B cell (primary cell): Measurements from ENCODE around the gene AHRR. TPM values are rescaled to one million over a fixed set of nuclear protein-coding genes. Genes with fewer than 3 reads are reported as not detected.

Experiments used
- ATAC-seq: fragments of 200-7000 bp; cut with Tn5 transposase; one replicate; pipeline ENCODE4 v1.10.0; 2021; ENCODE audit warnings: low read depth, mild to moderate bottlenecking, moderate number of reproducible peaks, moderate library complexity
- CTCF ChIA-PET: fragments of 350-600 bp; sonication (Branson Sonifier 250); formaldehyde crosslinking; loops from one replicate; lab custom pipeline; 2021; ENCODE audit warnings: antibody characterized with exemption, inconsistent platforms; lab: Charles Lee
- POLR2A ChIA-PET: fragments of 350-600 bp; sonication (Branson Sonifier 250); formaldehyde crosslinking; loops from one replicate; lab custom pipeline; 2021; ENCODE audit warnings: antibody characterized with exemption; lab: Charles Lee
- DNase-seq: peaks from one replicate; pipeline ENCODE4 v3.0.0; 2013
- H2AFZ ChIP-seq: 2 replicates; pipeline ENCODE4 v1.6.1; 2012; ENCODE audit warnings: mild to moderate bottlenecking, low read depth, low read length; ENCODE audit not compliant: insufficient read depth, poor library complexity, severe bottlenecking
- H3K27ac ChIP-seq, 2 donors: 1 replicate in 1 of 2; 2 replicates in 1 of 2; pipeline ENCODE4 v1.5.1; 2012 to 2013; ENCODE audit warnings: low read length in 2 of 2, mild to moderate bottlenecking in 2 of 2, moderate library complexity in 1 of 2
- H3K27me3 ChIP-seq, 4 experiments: fragments of 200-600 bp in 1 of 4; sonication (generic) in 1 of 4; replicated peaks in 1 of 4; 1 replicate in 2 of 4; 2 replicates in 2 of 4; pipeline versions ENCODE4 v1.6.1 to v1.7.0; 2013 to 2016; ENCODE audit warnings: low read length in 3 of 4, mild to moderate bottlenecking in 2 of 4, mixed read lengths in 1 of 4, moderate library complexity in 1 of 4; ENCODE audit not compliant: insufficient read depth in 4 of 4, control insufficient read depth in 3 of 4; ENCODE audit errors: control extremely low read depth in 1 of 4
- H3K36me3 ChIP-seq, 2 experiments: replicated peaks in 1 of 2; 1 replicate in 1 of 2; 2 replicates in 1 of 2; pipeline versions ENCODE4 v1.6.1 to v1.7.1; 2013; ENCODE audit warnings: low read length in 1 of 2; ENCODE audit not compliant: insufficient read depth in 2 of 2, control insufficient read depth in 1 of 2; ENCODE audit errors: control extremely low read depth in 1 of 2, extremely low read depth in 1 of 2
- H3K4me1 ChIP-seq, 2 donors: fragments of 200-600 bp in 1 of 2; sonication (generic) in 1 of 2; 1 replicate in 1 of 2; 2 replicates in 1 of 2; pipeline versions ENCODE4 v1.5.1 to v1.6.1; 2013 to 2017; ENCODE audit warnings: low read length in 2 of 2; ENCODE audit not compliant: control insufficient read depth in 2 of 2, insufficient read depth in 2 of 2
- H3K4me2 ChIP-seq: replicated peaks from 2 replicates; pipeline ENCODE3; 2012; ENCODE audit warnings: mild to moderate bottlenecking, low read depth, low read length; ENCODE audit not compliant: poor library complexity, severe bottlenecking
- H3K4me3 ChIP-seq, 5 experiments: fragments of 200-600 bp in 1 of 5; sonication (generic) in 1 of 5; 1 replicate in 3 of 5; 2 replicates in 2 of 5; pipeline versions ENCODE4 v1.5.1 to v1.7.0; 2011 to 2016; ENCODE audit warnings: low read length in 4 of 5, mild to moderate bottlenecking in 4 of 5, low read depth in 2 of 5, control low read depth in 1 of 5, moderate library complexity in 1 of 5; ENCODE audit not compliant: insufficient read depth in 1 of 5; ENCODE audit errors: control extremely low read depth in 1 of 5, extremely low read depth in 1 of 5
- H3K79me2 ChIP-seq: fragments of 200-600 bp; sonication (generic); one replicate; pipeline ENCODE4 v1.6.0; 2016; ENCODE audit warnings: low read length; ENCODE audit not compliant: control insufficient read depth, insufficient read depth
- H3K9ac ChIP-seq: fragments of 200-600 bp; sonication (generic); 2 replicates; pipeline ENCODE4 v1.6.1; 2017; ENCODE audit warnings: mild to moderate bottlenecking, low read length, moderate library complexity
- H3K9me3 ChIP-seq, 3 donors: one replicate each; pipeline versions ENCODE4 v1.6.1 to v1.7.1; 2013; ENCODE audit warnings: low read length in 2 of 3; ENCODE audit not compliant: control insufficient read depth in 2 of 3, insufficient read depth in 1 of 3; ENCODE audit errors: control extremely low read depth in 1 of 3
- H4K20me1 ChIP-seq: 2 replicates; pipeline ENCODE4 v1.6.0; 2012; ENCODE audit warnings: mild to moderate bottlenecking, low read length; ENCODE audit not compliant: insufficient read depth, control insufficient read depth, poor library complexity, severe bottlenecking
- H3K27ac Mint-ChIP-seq: one replicate; pipeline ENCODE4 v1.8.0; 2021; ENCODE audit warnings: mixed read lengths
- H3K27me3 Mint-ChIP-seq: one replicate; pipeline ENCODE4 v1.8.0; 2021; ENCODE audit warnings: mixed read lengths
- H3K4me1 Mint-ChIP-seq: one replicate; pipeline ENCODE4 v1.8.0; 2021; ENCODE audit warnings: mixed read lengths
- H3K4me3 Mint-ChIP-seq: one replicate; pipeline ENCODE4 v1.8.0; 2021; ENCODE audit warnings: mixed read lengths
- H3K9me3 Mint-ChIP-seq: one replicate; pipeline ENCODE4 v1.8.0; 2022; ENCODE audit warnings: mixed read lengths; ENCODE audit not compliant: insufficient read depth
- EZH2 ChIP-seq: IDR thresholded peaks from 2 replicates; pipeline ENCODE4 v1.6.1; 2012; ENCODE audit warnings: borderline replicate concordance, low read depth, mild to moderate bottlenecking, moderate library complexity, low read length; ENCODE audit not compliant: insufficient read depth, poor library complexity, severe bottlenecking
- WGBS: methylation state at CpG from one replicate; pipeline ENCODE4 v1.1.5; 2013; ENCODE audit warnings: missing lambda C conversion rate; ENCODE audit not compliant: insufficient coverage; 5-methylcytosine and 5-hydroxymethylcytosine counted together
- intact Hi-C: fragments of 100-400 bp; cut with micrococcal nuclease; formaldehyde crosslinking; loops from one replicate; pipeline ENCODE4 v1.10.0; 2022
- polyA plus RNA-seq: library from polyadenylated mRNA; depleted of rRNA; stranded (reverse); fragments of >200 nt; gene quantifications from 2 replicates; pipeline ENCODE4 v1.2.3, GENCODE V29; 2012
- total RNA-seq, 2 donors: library from RNA; stranded (reverse); fragments of 120-200 nt in 1 of 2; gene quantifications; 1 replicate in 1 of 2; 2 replicates in 1 of 2; pipeline versions ENCODE4 v1.2.3 to v1.2.4, GENCODE V29; 2013 to 2022
- TF ChIP-seq, protein P1 (sequence below): fragments of 200-600 bp; IDR thresholded peaks from one replicate; pipeline ENCODE4 v1.8.0; 2022; ENCODE audit warnings: antibody characterized with exemption, mild to moderate bottlenecking

The AHRR gene
- total and polyA plus RNA-seq, 2 donors (not counting 1 experiment from before 2014, with no cell fraction given) = 0.13 to 1.7 TPM

DNA sequence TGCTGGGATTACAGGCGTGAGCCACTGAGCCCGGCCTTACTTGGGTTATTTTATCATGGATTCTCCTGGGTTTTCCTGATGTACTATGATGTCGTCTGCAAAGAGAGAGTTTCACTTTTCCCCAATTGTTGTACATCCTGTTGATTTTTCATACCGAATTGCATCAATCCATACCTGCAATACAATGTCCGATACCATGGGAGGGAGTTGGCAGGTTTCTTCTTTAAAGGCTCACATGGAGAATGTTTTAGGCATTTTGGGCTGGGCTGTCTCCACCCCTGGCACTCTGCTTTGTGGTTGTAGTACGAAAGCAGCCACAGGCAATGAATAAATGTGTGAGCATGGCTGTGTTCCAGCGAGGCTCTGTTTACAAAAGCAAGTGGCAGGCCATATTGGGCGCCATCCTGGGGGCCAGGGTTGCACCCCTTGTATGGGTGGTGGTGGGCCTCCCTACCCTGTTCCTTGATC lies 86.3 kb downstream of the AHRR start:
- ChIA-PET CTCF (interaction anchor here (1.0 kb wide), 1 partner anchor 23 kb away, joined by 4 read pairs; no protein-coding TSS in a partner anchor), POLR2A (no interaction called here)
- no peaks in the 10 kb centered on the region for H3K79me2 ChIP-seq
- no peak for DNase-seq
- H3K4me3 Mint-ChIP-seq = no peak overlapping the region
- no peak overlapping the region for H3K9ac ChIP-seq
- no peaks in the 10 kb centered on the region for H4K20me1 ChIP-seq
- H3K9me3 Mint-ChIP-seq = no peaks in the 10 kb centered on the region
- WGBS = 86% methylated on average over 5 of the region's 8 CpGs
- no peaks in the 10 kb centered on the region for H3K9me3 ChIP-seq
- peaks cover 0 to 10% (median 0%) of the 10 kb centered on the region in 4 experiments for H3K27me3 ChIP-seq
- peaks cover 15% of the 10 kb centered on the region for H3K4me1 Mint-ChIP-seq
- no peak overlapping the region for H2AFZ ChIP-seq
- no peak overlapping the region for H3K4me2 ChIP-seq
- H3K27ac ChIP-seq = no peak overlapping the region
- no peak overlapping the region for H3K27ac Mint-ChIP-seq
- H3K4me3 ChIP-seq = no peak overlapping the region
- H3K4me1 ChIP-seq = peaks cover 12% of the 10 kb centered on the region in 2 donors
- TF ChIP-seq, protein P1, sequence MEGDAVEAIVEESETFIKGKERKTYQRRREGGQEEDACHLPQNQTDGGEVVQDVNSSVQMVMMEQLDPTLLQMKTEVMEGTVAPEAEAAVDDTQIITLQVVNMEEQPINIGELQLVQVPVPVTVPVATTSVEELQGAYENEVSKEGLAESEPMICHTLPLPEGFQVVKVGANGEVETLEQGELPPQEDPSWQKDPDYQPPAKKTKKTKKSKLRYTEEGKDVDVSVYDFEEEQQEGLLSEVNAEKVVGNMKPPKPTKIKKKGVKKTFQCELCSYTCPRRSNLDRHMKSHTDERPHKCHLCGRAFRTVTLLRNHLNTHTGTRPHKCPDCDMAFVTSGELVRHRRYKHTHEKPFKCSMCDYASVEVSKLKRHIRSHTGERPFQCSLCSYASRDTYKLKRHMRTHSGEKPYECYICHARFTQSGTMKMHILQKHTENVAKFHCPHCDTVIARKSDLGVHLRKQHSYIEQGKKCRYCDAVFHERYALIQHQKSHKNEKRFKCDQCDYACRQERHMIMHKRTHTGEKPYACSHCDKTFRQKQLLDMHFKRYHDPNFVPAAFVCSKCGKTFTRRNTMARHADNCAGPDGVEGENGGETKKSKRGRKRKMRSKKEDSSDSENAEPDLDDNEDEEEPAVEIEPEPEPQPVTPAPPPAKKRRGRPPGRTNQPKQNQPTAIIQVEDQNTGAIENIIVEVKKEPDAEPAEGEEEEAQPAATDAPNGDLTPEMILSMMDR = no peak
- no peak for TF ChIP-seq EZH2
- intact Hi-C loops = no loop called here
- H3K36me3 ChIP-seq = no peaks in the 10 kb centered on the region
- ATAC-seq = no peak
- H3K27me3 Mint-ChIP-seq = peaks cover 44% of the 10 kb centered on the region

DNA sequence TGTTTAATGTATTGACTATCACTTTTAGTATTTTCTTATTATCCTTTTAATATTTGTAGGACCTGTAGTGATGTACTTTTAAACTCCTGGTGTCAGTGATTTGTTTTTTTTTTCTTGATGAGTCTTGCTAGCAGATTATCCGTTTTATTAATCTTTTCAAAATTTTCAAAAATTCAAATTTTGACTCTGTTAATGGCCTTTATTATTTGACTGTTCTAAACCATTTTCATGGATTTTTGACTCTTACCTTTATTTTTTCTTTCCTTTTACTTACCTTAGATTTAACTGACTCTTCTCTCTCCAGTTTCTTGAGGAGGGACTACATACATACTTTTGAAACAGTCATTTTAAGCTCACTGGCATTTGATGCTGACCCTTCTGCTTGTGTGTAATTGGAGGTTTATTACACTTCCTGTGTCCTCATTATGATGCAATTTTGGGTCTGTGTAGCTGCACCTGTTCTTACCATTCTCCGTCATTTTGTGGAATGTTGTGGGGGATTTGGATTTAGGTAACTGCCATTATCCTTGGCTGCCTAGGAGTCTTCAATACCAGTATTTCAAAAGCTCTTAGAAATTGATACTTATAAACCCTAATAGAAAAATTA lies 89.5 kb downstream of the AHRR start:
- Histone ChIP-seq H4K20me1 (no peaks in the 10 kb centered on the region), H3K27ac (no peak overlapping the region), H3K9ac (no peak overlapping the region), H3K4me2 (no peak overlapping the region), H3K9me3 (no peaks in the 10 kb centered on the region), H2AFZ (no peak overlapping the region), H3K27me3 (peaks cover 0 to 3% (median 0%) of the 10 kb centered on the region in 4 experiments), H3K36me3 (no peaks in the 10 kb centered on the region), H3K4me3 (no peak overlapping the region), H3K79me2 (no peaks in the 10 kb centered on the region), H3K4me1 (no peaks in the 10 kb centered on the region)
- ChIA-PET CTCF (interaction anchor here (0.7 kb wide), 1 partner anchor 763 kb away, joined by 3 read pairs; no protein-coding TSS in a partner anchor), POLR2A (no interaction called here)
- Mint-ChIP-seq H3K27me3 (peaks cover 26% of the 10 kb centered on the region), H3K27ac (no peak overlapping the region), H3K9me3 (no peaks in the 10 kb centered on the region), H3K4me1 (peaks cover 5% of the 10 kb centered on the region), H3K4me3 (no peak overlapping the region)
- intact Hi-C loops = no loop called here
- DNase-seq = no peak
- TF ChIP-seq, protein P1 = no peak
- TF ChIP-seq EZH2 = no peak
- ATAC-seq = no peak
- no CpG with 5 or more reads among the region's 2 CpGs for WGBS
